Dermis microvascular lymphatic vessel endothelial cell (primary cell): ENCODE measurements around the gene STON2. TPM values are rescaled to one million over a fixed set of nuclear protein-coding genes. Genes with fewer than 3 reads are reported as not detected.
A peak's percentile ranks its signal among the peaks of the same experiment; 100 is the strongest.
"Not testable (repeated sequence)": the region's sequence is repeated elsewhere in the genome, so short reads cannot be mapped to it uniquely, and the experiment has no call there.

Source experiments
- DNase-seq, 2 donors: peaks; one replicate each; pipeline versions ENCODE4 v3.0.0 to v3.0.0-alpha.2; 2010; ENCODE audit warnings: low read depth in 2 of 2
- total RNA-seq: library from RNA; depleted of rRNA; stranded (reverse); fragments of >200 nt; gene quantifications from 2 replicates; pipeline ENCODE4 v1.2.1, GENCODE V29; 2014

STON2 gene
- total RNA-seq, 1 donor from 2014 or later: 87.4 TPM

DNA sequence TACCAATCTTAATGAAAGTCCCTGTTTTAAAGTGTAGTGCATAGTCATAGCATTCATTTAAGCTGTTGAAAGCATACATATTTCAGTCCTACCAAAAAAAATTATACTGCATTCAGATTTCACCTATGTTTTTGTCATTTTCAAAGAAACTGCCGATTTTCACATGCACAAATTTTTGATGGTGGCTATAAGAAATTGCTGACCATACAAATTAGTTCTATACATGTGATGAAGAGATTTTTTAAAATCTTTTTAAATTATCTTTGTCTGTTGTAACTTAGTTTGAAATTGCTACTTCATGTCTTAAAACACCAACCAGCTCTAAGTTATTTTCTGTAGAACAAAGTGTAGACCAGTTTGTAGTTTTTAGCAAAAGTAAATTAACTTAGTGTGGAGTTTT is 175.9 kb downstream of the STON2 start:
- DNase-seq: no peak

GRCh38 chr14:81223788-81224187 is 176.3 kb downstream of the STON2 start:
- DNase-seq: not testable (repeated sequence)

- no peak for DNase-seq
Observed at GRCh38 chr14:81222691-81223090, 177.4 kb downstream of the STON2 start.

GRCh38 chr14:81222126-81222525 is 178.0 kb downstream of the STON2 start:
- no peak for DNase-seq

DNA sequence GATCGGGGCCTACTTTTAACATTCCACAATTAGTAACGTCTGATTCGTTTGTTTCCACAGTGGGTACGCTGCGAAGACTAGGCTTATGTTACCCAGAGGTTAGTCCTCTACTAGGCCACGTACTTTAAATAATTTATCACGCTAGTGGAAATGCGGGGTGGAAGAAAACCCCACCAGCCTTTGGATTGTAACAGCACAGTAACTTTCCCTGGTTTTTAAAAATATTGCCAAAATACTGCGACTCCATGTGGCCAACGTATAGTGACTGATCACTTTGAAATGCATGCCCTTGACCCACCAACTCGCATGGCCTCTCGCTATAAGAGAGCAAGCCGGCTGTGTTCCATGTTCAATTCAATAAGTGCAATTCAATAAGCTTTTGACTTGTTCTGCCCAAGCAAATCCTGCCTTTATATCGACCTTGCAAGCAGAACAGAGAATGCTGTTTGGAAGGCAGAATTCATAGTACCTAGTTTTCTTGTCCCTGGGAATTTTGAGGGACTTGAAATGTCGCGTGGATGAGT is 178.5 kb downstream of the STON2 start:
- no peak for DNase-seq

- DNase-seq: peak; percentile 93 to 95
Observed at GRCh38 chr14:81220830-81221578, 179.1 kb downstream of the STON2 start, which contains the start of gene GTF2A1. Gene GTF2A1, minus strand, starts transcription at chr14:81220959. Its CDS starts 441 bp downstream, at chr14:81220518.

GRCh38 chr14:81220580-81220829 is 179.6 kb downstream of the STON2 start:
- DNase-seq: no peak

DNA sequence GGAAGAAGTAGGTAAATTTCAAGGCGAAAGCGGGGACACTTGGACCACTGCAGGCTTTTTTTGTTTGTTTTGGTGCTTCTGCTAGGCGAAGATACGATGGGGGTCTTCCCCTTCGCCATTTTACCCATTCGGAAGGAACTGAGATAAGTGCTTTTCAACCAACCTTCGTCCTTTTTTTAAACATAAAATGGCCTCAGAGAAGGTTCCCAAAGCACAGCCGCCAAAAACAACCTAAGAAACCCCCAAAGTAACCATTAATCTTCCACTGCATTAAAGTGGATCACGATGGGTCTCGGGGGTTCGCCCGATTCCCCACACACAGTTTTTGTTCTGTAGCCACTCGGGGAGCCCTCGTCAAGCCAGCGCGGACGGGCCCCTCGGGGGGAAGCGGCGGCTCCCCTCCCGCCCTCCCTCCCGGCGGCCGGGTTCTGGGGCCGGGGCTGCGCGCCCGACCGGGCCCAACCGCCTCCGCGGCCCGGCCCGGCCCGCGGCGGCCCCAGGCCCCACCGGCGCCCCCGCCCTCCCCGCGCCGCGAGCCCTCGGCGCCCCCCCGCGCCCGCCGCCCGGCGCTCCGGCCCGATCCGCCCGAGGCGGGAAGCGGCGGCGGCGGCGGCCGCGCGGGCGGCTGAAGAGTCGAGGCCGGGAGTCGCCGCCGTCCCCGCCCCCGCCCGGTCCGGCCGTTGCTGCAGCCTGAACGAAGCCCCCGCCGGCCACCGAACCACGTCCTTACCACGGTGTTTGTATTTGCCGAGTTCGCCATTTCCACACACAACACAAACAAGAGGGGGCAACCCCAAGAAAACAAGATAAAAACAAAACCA is 180.2 kb downstream of the STON2 start:
- peak in 1 of 2 donors; percentile 38 for DNase-seq

DNA sequence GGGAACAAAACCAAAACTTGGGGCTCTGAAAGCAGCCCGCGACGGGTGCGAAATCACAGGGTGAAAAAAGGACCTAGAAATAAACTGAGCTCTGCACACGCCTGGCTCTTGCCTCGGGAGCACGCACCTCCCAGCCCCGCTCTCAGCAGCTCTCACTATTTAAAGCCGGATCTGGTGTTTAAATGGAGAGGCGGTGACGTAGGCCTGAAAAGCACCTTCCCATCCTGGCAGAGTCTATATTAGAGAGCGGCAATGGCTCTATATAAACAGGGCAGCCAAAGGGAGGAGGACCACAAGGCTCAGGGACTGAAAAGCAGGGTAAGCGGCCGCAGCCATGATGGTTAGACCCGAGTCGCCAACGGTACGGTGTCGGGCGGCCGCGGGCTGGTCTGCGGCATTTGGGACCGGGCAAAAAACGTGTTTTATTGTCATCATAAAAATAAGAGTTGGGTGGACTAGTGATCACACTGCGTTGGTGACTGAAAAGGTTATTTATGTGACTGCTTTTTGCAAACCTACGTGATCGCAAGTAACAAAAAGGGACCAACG is 180.8 kb downstream of the STON2 start:
- peak; percentile 97 to 98 for DNase-seq

DNA sequence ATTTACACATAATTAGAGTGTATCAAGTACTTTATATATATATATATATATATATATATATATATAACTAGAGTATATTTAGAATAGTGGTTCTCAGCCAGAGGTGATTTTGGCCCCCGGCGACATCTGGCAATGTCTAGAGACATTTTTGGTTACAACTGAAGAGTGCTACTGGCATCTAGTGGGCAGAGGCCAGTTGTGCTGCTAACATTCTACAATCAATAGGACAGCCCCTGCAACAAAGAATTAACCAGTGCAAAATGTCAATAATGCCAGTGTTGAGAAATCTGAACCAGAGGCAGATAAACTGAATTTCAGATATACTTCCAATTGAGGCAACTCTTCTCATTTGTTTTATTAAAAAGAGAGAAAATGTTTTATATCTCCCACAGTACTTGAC is 188.3 kb downstream of the STON2 start:
- peak in 1 of 2 donors; percentile 33 for DNase-seq

Other genes with a start within 250 kb of the STON2 start
- gene GTF2A1, start 179.4 kb downstream of the STON2 start, total RNA-seq: 34.1 and 58.3 TPM in 2 replicates
- gene SEL1L, start 133.5 kb upstream of the STON2 start, total RNA-seq: 54.0 and 58.8 TPM in 2 replicates